ENCODE measurements around the gene GJC2.

Gene GJC2

GRCh38 chr1:228149406-228150119 lies at the start of gene GJC2:
Gene GJC2, plus strand, starts transcription at chr1:228149930. Its CDS starts 7,829 bp downstream, at chr1:228157759.
- peaks cover 3% of the 10 kb centered on the region for H3K36me3 Mint-ChIP-seq
- no peak for DNase-seq
- no peak within 1 kb of the TSS for H3K4me3 Mint-ChIP-seq
- no peaks in the 10 kb centered on the region for H3K9me3 Mint-ChIP-seq
- H3K27ac Mint-ChIP-seq, result no peak within 1 kb of the TSS
- no peaks in the 10 kb centered on the region for H3K27me3 Mint-ChIP-seq
- CTCF ChIA-PET, result interaction anchor here (0.7 kb wide), 1 partner anchor 17 kb away, joined by 3 read pairs; no protein-coding TSS in a partner anchor
- H3K4me1 Mint-ChIP-seq, result peaks cover 4% of the 10 kb centered on the region

- Mint-ChIP-seq H3K4me1 (peaks cover 31% of the 10 kb centered on the region), H3K9me3 (no peaks in the 10 kb centered on the region), H3K27ac (peak overlapping the region; percentile 63), H3K4me3 (peak overlapping the region; percentile 94), H3K27me3 (peaks cover 5% of the 10 kb centered on the region), H3K36me3 (peaks cover 33% of the 10 kb centered on the region)
- CTCF ChIA-PET, result no interaction called here
- DNase-seq, result no peak
Observed at GRCh38 chr1:228100822-228101613, 48.7 kb upstream of the GJC2 start.

- Mint-ChIP-seq H3K4me3 (peak overlapping the region; percentile 94), H3K27ac (peak overlapping the region; percentile 63), H3K27me3 (peaks cover 5% of the 10 kb centered on the region), H3K9me3 (no peaks in the 10 kb centered on the region), H3K4me1 (peaks cover 30% of the 10 kb centered on the region), H3K36me3 (peaks cover 35% of the 10 kb centered on the region)
- peak; percentile 34 for DNase-seq
- CTCF ChIA-PET, result interaction anchor here (1.1 kb wide), 1 partner anchor 103 kb away, joined by 3 read pairs; no protein-coding TSS in a partner anchor
Observed at GRCh38 chr1:228101614-228101993, 48.1 kb upstream of the GJC2 start.

- peaks cover 39% of the 10 kb centered on the region for H3K36me3 Mint-ChIP-seq
Observed at GRCh38 chr1:228101994-228102790, 47.5 kb upstream of the GJC2 start.

GRCh38 chr1:228102791-228103620 lies 46.7 kb upstream of the GJC2 start, which contains the start of gene C1orf35:
Gene C1orf35, minus strand, starts transcription at chr1:228103325. Its CDS starts 98 bp downstream, at chr1:228103227.
- Mint-ChIP-seq H3K4me1 (peaks cover 40% of the 10 kb centered on the region), H3K27me3 (peaks cover 5% of the 10 kb centered on the region), H3K36me3 (peaks cover 32% of the 10 kb centered on the region), H3K27ac (peak within 1 kb of the TSS; percentile 95), H3K4me3 (peak within 1 kb of the TSS; percentile 94), H3K9me3 (no peaks in the 10 kb centered on the region)
- CTCF ChIA-PET, result interaction anchor here (1.5 kb wide), 1 partner anchor 28 kb away, joined by 4 read pairs; no protein-coding TSS in a partner anchor
- peak; percentile 97 for DNase-seq

More at GRCh38 chr1:228101994-228102790, 47.5 kb upstream of the GJC2 start:
- Mint-ChIP-seq H3K4me3 (peak overlapping the region; percentile 94), H3K4me1 (peaks cover 34% of the 10 kb centered on the region), H3K27me3 (peaks cover 5% of the 10 kb centered on the region), H3K27ac (peak overlapping the region; percentile 84), H3K9me3 (no peaks in the 10 kb centered on the region)
- CTCF ChIA-PET, result interaction anchor here (1.1 kb wide), 1 partner anchor 103 kb away, joined by 3 read pairs; no protein-coding TSS in a partner anchor
- DNase-seq, result peak; percentile 72

- CTCF ChIA-PET, result interaction anchor here (1.2 to 1.5 kb wide), 2 partner anchors 21 to 26 kb away, joined by 4 read pairs; no protein-coding TSS in a partner anchor
- H3K27ac Mint-ChIP-seq, result peak overlapping the region; percentile 86
- H3K4me1 Mint-ChIP-seq, result peaks cover 52% of the 10 kb centered on the region
- DNase-seq, result no peak
- H3K27me3 Mint-ChIP-seq, result peaks cover 6% of the 10 kb centered on the region
- peaks cover 18% of the 10 kb centered on the region for H3K36me3 Mint-ChIP-seq
- peak overlapping the region; percentile 94 for H3K4me3 Mint-ChIP-seq
- no peaks in the 10 kb centered on the region for H3K9me3 Mint-ChIP-seq
Observed at GRCh38 chr1:228104526-228105269, 45.0 kb upstream of the GJC2 start.

GRCh38 chr1:228105270-228105995 lies 44.3 kb upstream of the GJC2 start:
- peaks cover 59% of the 10 kb centered on the region for H3K4me1 Mint-ChIP-seq
- peaks cover 12% of the 10 kb centered on the region for H3K27me3 Mint-ChIP-seq
- CTCF ChIA-PET, result interaction anchor here (1.2 kb wide), 1 partner anchor 21 kb away, joined by 4 read pairs; no protein-coding TSS in a partner anchor
- no peaks in the 10 kb centered on the region for H3K9me3 Mint-ChIP-seq
- no peak overlapping the region for H3K27ac Mint-ChIP-seq
- no peak for DNase-seq
- peaks cover 11% of the 10 kb centered on the region for H3K36me3 Mint-ChIP-seq
- peak overlapping the region; percentile 94 for H3K4me3 Mint-ChIP-seq

- no peak overlapping the region for H3K4me3 Mint-ChIP-seq
- CTCF ChIA-PET, result interaction anchor here (1.2 kb wide), 1 partner anchor 22 kb away, joined by 4 read pairs; no protein-coding TSS in a partner anchor
- H3K27me3 Mint-ChIP-seq, result peaks cover 12% of the 10 kb centered on the region
- peaks cover 59% of the 10 kb centered on the region for H3K4me1 Mint-ChIP-seq
- no peaks in the 10 kb centered on the region for H3K9me3 Mint-ChIP-seq
- H3K36me3 Mint-ChIP-seq, result peaks cover 12% of the 10 kb centered on the region
- DNase-seq, result no peak
- H3K27ac Mint-ChIP-seq, result peak overlapping the region; percentile 70
Observed at GRCh38 chr1:228105996-228106799, 43.5 kb upstream of the GJC2 start.

GRCh38 chr1:228106800-228107054 lies 43.0 kb upstream of the GJC2 start:
- Mint-ChIP-seq H3K4me3 (peak overlapping the region; percentile 28), H3K9me3 (no peaks in the 10 kb centered on the region), H3K27me3 (peaks cover 12% of the 10 kb centered on the region), H3K36me3 (peaks cover 12% of the 10 kb centered on the region), H3K4me1 (peaks cover 54% of the 10 kb centered on the region), H3K27ac (peak overlapping the region; percentile 70)
- CTCF ChIA-PET, result interaction anchor here (0.9 kb wide), 1 partner anchor 60 kb away, joined by 3 read pairs; no protein-coding TSS in a partner anchor
- no peak for DNase-seq

- Mint-ChIP-seq H3K4me3 (peak overlapping the region; percentile 87), H3K4me1 (peaks cover 54% of the 10 kb centered on the region), H3K9me3 (no peaks in the 10 kb centered on the region), H3K27ac (peak overlapping the region; percentile 90), H3K27me3 (peaks cover 12% of the 10 kb centered on the region), H3K36me3 (peaks cover 12% of the 10 kb centered on the region)
- CTCF ChIA-PET, result interaction anchor here (0.9 kb wide), 1 partner anchor 59 kb away, joined by 3 read pairs; no protein-coding TSS in a partner anchor
- no peak for DNase-seq
Observed at GRCh38 chr1:228107636-228108035, 42.1 kb upstream of the GJC2 start.

GRCh38 chr1:228108055-228108690 lies 41.6 kb upstream of the GJC2 start:
- no peak for DNase-seq
- Mint-ChIP-seq H3K36me3 (peaks cover 12% of the 10 kb centered on the region), H3K27ac (peak overlapping the region; percentile 90), H3K4me3 (peak overlapping the region; percentile 87), H3K27me3 (peaks cover 10% of the 10 kb centered on the region), H3K4me1 (peaks cover 51% of the 10 kb centered on the region), H3K9me3 (no peaks in the 10 kb centered on the region)
- CTCF ChIA-PET, result no interaction called here

Measured in activated naive CD4-positive, alpha-beta T cell treated with anti-CD3 and anti-CD28 coated beads, Interleukin-2, amount 10 ng/mL, durations not matched to agents 7 days and 5 days (primary cell).